SJSA1 (cell line): ENCODE data around the gene SLC35F5. TPM values are rescaled to one million over a fixed set of nuclear protein-coding genes. Genes with fewer than 3 reads are reported as not detected.
"Not testable (repeated sequence)": the region's sequence is repeated elsewhere in the genome, so short reads cannot be mapped to it uniquely, and the experiment has no call there.

Source experiments
- DNase-seq, 2 experiments: peaks; one replicate each; pipeline ENCODE4 v3.0.0-alpha.2; 2015 to 2020; ENCODE audit warnings: low spot score in 2 of 2, low read depth in 1 of 2
- H3K27ac ChIP-seq: fragments of 250-450 bp; sonication (Bioruptor Pico); 2 replicates; pipeline ENCODE4 v1.5.1; 2020; ENCODE audit warnings: mild to moderate bottlenecking, moderate library complexity
- H3K27me3 ChIP-seq: fragments of 250-450 bp; sonication (Bioruptor Pico); replicated peaks from 2 replicates; pipeline ENCODE4 v1.5.1; 2020; ENCODE audit warnings: mild to moderate bottlenecking, moderate library complexity
- H3K36me3 ChIP-seq: fragments of 250-450 bp; sonication (Bioruptor Pico); 2 replicates; pipeline ENCODE4 v1.5.1; 2020; ENCODE audit warnings: mild to moderate bottlenecking
- H3K4me1 ChIP-seq: fragments of 250-450 bp; sonication (Bioruptor Pico); replicated peaks from 2 replicates; pipeline ENCODE4 v1.6.1; 2021; ENCODE audit warnings: mild to moderate bottlenecking
- H3K4me3 ChIP-seq: fragments of 250-450 bp; sonication (Bioruptor Pico); 2 replicates; pipeline ENCODE4 v1.5.1; 2020; ENCODE audit warnings: mild to moderate bottlenecking
- H3K9me3 ChIP-seq: fragments of 250-450 bp; sonication (Bioruptor Pico); replicated peaks from 2 replicates; pipeline ENCODE4 v1.5.1; 2020; ENCODE audit warnings: mild to moderate bottlenecking
- total RNA-seq: library from RNA; depleted of rRNA; stranded (reverse); fragments of >200 nt; shearing (Covaris generic); gene quantifications from 2 replicates; pipeline ENCODE4 v1.2.3, GENCODE V29; 2014; rRNA removed

Gene SLC35F5
- total RNA-seq, 1 experiment from 2014 or later = 83.1 TPM

DNA sequence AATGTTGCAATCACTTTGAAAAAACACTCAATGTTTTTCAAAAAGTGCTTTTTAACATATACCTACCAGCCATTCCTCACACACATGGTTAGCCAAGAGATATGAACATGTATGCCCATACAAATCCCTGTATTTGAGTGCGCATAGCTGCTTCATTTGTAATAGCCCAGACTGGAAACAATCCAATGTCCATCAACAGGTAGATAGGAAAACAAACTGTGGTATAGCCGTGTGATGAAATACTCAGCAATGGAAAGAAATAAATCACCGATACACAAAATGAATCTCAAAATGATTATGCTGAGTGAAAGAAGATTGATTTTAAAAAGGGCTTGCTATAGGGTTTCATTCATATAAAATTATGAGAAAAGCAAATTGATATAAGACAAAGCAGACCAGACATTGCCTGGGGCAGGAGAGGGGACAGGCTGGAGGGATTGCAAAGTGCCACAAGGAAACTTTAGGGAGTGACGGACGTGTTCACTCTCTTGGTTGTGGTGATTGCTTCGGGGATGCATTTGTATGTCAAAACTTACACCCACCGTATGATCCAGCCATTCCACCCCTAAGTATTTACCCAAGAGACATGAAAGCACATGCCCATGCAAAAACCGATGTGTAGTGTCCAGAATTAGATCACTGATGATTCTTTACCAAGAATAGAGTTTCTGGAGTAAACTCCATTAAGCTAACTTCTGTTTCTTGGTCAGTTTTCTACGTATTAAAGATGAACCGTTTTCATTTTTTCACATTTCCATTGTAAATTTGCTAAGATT lies 93.0 kb downstream of the SLC35F5 start:
- not testable (repeated sequence) for H3K9me3 ChIP-seq, H3K27me3 ChIP-seq, H3K4me3 ChIP-seq, H3K27ac ChIP-seq, DNase-seq, H3K36me3 ChIP-seq, H3K4me1 ChIP-seq

Other genes with a start within 250 kb of the SLC35F5 start
- 2.3 and 6.5 TPM in 2 replicates for gene RABL2A, start 129.4 kb downstream of the SLC35F5 start, total RNA-seq
- gene ACTR3, start 133.4 kb upstream of the SLC35F5 start, total RNA-seq = 698 and 739 TPM in 2 replicates